Body of pancreas (tissue), 4 donors: Measurements from ENCODE around the gene SUGP2. TPM values are rescaled to one million over a fixed set of nuclear protein-coding genes. Genes with fewer than 3 reads are reported as not detected.

Source experiments
- ATAC-seq: fragments of 150-250 bp; one replicate; pipeline ENCODE4 v1.9.1; 2016
- DNase-seq, 4 donors: peaks; one replicate each; pipeline ENCODE4 v3.0.0-alpha.2; 2019
- H3K27ac ChIP-seq, 4 donors: fragments of 200-600 bp; sonication (generic); 1 replicate in 3 of 4; 2 replicates in 1 of 4; pipeline versions ENCODE4 v1.5.1 to v1.6.1; 2016 to 2019; ENCODE audit warnings: mild to moderate bottlenecking in 1 of 4, mixed read lengths in 1 of 4, moderate library complexity in 1 of 4
- H3K27me3 ChIP-seq, 2 donors: fragments of 200-600 bp; sonication (generic); one replicate each; pipeline ENCODE4 v1.6.0; 2016; ENCODE audit warnings: mild to moderate bottlenecking in 1 of 2
- H3K36me3 ChIP-seq, 2 donors: fragments of 200-600 bp; sonication (generic); replicated peaks in 1 of 2; 2 replicates each; pipeline ENCODE4 v1.5.1; 2016; ENCODE audit warnings: low read depth in 2 of 2; ENCODE audit not compliant: insufficient read depth in 1 of 2
- H3K4me1 ChIP-seq: fragments of 200-600 bp; sonication (generic); one replicate; pipeline ENCODE4 v1.6.0; 2016
- H3K4me3 ChIP-seq, 2 donors: fragments of 200-600 bp; sonication (generic); 1 replicate in 1 of 2; 2 replicates in 1 of 2; pipeline ENCODE4 v1.5.1; 2016 to 2019
- H3K9me3 ChIP-seq, 3 donors: fragments of 200-600 bp; sonication (generic); 1 replicate in 2 of 3; 2 replicates in 1 of 3; pipeline ENCODE4 v1.5.1; 2016
- CTCF ChIP-seq, 7 experiments: fragments of 450-650 bp in 4 of 7; fragments of 200-600 bp in 3 of 7; sonication (generic) in 3 of 7; IDR thresholded peaks; one replicate each; pipeline ENCODE4 v1.5.1; 2016 to 2019; ENCODE audit warnings: antibody characterized with exemption in 7 of 7
- POLR2A ChIP-seq, 3 donors: fragments of 450-650 bp; IDR thresholded peaks; one replicate each; pipeline ENCODE4 v1.6.1; 2016; ENCODE audit warnings: antibody characterized with exemption in 3 of 3, mild to moderate bottlenecking in 2 of 3
- WGBS, 2 donors: methylation state at CpG; one replicate each; pipeline ENCODE4 v1.1.5; 2017; 5-methylcytosine and 5-hydroxymethylcytosine counted together
- intact Hi-C: fragments of 100-400 bp; cut with DNase I; formaldehyde crosslinking; loops from one replicate; pipeline ENCODE4 v1.15.1; 2023
- total RNA-seq, 2 donors: library from RNA; depleted of rRNA; stranded (reverse); fragments of >200 nt; gene quantifications; one replicate each; pipeline ENCODE4 v1.1.0, GENCODE V29; 2016

The SUGP2 gene
- total RNA-seq, 2 donors from 2014 or later: 22.1 to 115 TPM

- no peaks in the 10 kb centered on the region for H3K27me3 ChIP-seq
Measured at GRCh38 chr19:18975869-18976268, 57.4 kb downstream of the SUGP2 start.

GRCh38 chr19:18975011-18975410 lies 58.3 kb downstream of the SUGP2 start:
- Histone ChIP-seq H3K9me3 (no peaks in the 10 kb centered on the region), H3K27me3 (no peaks in the 10 kb centered on the region), H3K4me1 (peaks cover 5% of the 10 kb centered on the region), H3K27ac (no peak overlapping the region), H3K36me3 (no peaks in the 10 kb centered on the region), H3K4me3 (no peak overlapping the region)
- DNase-seq: no peak
- TF ChIP-seq POLR2A (IDR thresholded peaks at IDR 0.05) (no peak), CTCF (IDR thresholded peaks at IDR 0.05) (no peak)
- no peak for ATAC-seq
- intact Hi-C loops: no loop called here
- WGBS, 2 donors: 92 to 95% methylated on average over 3 of the region's 3 CpGs

More at GRCh38 chr19:18975869-18976268, 57.4 kb downstream of the SUGP2 start:
- Histone ChIP-seq H3K4me1 (peaks cover 5% of the 10 kb centered on the region), H3K27ac (no peak overlapping the region), H3K4me3 (no peak overlapping the region), H3K36me3 (no peaks in the 10 kb centered on the region), H3K9me3 (no peaks in the 10 kb centered on the region)
- TF ChIP-seq POLR2A (IDR thresholded peaks at IDR 0.05) (no peak), CTCF (IDR thresholded peaks at IDR 0.05) (no peak)
- intact Hi-C loops: no loop called here
- DNase-seq: no peak
- WGBS, 2 donors: 79 to 85% methylated on average over 10 of the region's 10 CpGs
- ATAC-seq: no peak

- peaks cover 2% of the 10 kb centered on the region for H3K4me1 ChIP-seq
- intact Hi-C loops: no loop called here
- ATAC-seq (no peak), DNase-seq (no peak)
- no peaks in the 10 kb centered on the region for H3K9me3 ChIP-seq
- WGBS, 2 donors: 84% methylated on average over 5 of the region's 5 CpGs; no CpG with 5 or more reads in 1 of the 2 donors
- H3K27ac ChIP-seq: peak overlapping the region in 1 of 4 donors; percentile 58
- H3K27me3 ChIP-seq: no peaks in the 10 kb centered on the region
- H3K4me3 ChIP-seq: no peak overlapping the region
- no peaks in the 10 kb centered on the region for H3K36me3 ChIP-seq
- TF ChIP-seq POLR2A (IDR thresholded peaks at IDR 0.05) (no peak), CTCF (IDR thresholded peaks at IDR 0.05) (no peak)
Measured at GRCh38 chr19:18972851-18973250, 60.5 kb downstream of the SUGP2 start.

GRCh38 chr19:18972301-18972811 lies 61.0 kb downstream of the SUGP2 start:
- peak in 1 of 4 donors; percentile 16 for DNase-seq

More at GRCh38 chr19:18972301-18972811, 61.0 kb downstream of the SUGP2 start:
- no peak for TF ChIP-seq CTCF (IDR thresholded peaks at IDR 0.05)
- TF ChIP-seq POLR2A (IDR thresholded peaks at IDR 0.05): no peak
- Histone ChIP-seq H3K36me3 (no peaks in the 10 kb centered on the region), H3K4me1 (no peaks in the 10 kb centered on the region), H3K27ac (peak overlapping the region in 2 of 4 donors; percentile 16 to 58), H3K4me3 (no peak overlapping the region), H3K9me3 (no peaks in the 10 kb centered on the region), H3K27me3 (no peaks in the 10 kb centered on the region)
- intact Hi-C loops: no loop called here
- ATAC-seq: no peak
- 16 to 24% methylated on average over 11 to 12 of the region's 12 CpGs for WGBS, 2 donors
